Right renal cortex interstitium (tissue), 3 donors: ENCODE results near the gene RXFP3. TPM values are rescaled to one million over a fixed set of nuclear protein-coding genes. Genes with fewer than 3 reads are reported as not detected.
A peak's percentile ranks its signal among the peaks of the same experiment; 100 is the strongest.
"Not testable (repeated sequence)": the region's sequence is repeated elsewhere in the genome, so short reads cannot be mapped to it uniquely, and the experiment has no call there.

ENCODE experiments used
- DNase-seq, 3 donors: peaks; one replicate each; pipeline ENCODE4 v3.0.0-alpha.2; 2013; ENCODE audit warnings: low read depth in 3 of 3, low spot score in 2 of 3
- polyA plus RNA-seq, 3 donors: library from polyadenylated mRNA; unstranded; fragments of 120-200 nt; gene quantifications; one replicate each; pipeline ENCODE4 v1.2.1, GENCODE V29; 2013; ENCODE audit not compliant: insufficient read length in 3 of 3

RXFP3 gene
- polyA plus RNA-seq, 3 donors: 0.08 to 0.11 TPM; not detected in 1

DNA sequence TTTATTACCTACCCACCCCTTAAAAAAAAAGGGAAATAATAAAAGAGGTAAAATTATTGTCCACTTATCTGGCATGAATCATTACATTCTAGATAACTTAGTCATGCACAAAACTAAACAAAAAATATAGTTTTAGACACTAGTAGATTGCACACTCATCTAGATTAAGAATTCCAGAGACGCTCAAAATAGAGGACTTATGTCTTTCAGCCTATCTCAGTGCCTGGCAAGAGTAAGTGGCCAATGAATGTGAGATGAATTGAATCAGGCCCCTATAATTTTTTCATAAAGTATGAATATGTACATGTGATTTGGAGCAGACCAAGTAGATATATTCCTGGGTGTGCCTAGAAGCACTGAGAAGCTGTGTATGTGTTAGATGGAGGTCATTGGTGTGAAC, 2.0 kb upstream of the RXFP3 start:
- DNase-seq: no peak

DNA sequence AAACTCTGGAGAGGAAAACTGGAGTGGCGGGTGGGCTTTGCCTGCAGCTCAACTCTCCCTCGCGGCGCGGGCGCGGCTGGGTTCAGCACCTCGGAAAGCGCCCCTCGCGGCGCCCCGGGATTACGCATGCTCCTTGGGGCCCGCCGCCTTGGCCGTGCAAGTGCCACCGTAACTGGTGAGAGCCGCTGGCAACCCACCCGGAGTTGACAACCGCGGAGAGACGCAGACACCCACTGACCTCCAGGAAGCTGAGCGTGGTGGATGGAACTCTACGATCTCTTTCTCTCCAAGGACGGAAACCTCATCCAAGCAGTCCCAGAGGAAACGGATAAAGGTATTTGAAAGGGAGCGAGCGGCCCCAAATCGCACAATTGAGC, 194 bp upstream of the RXFP3 start:
- peak; percentile 31 to 69 (median 55) for DNase-seq

DNA sequence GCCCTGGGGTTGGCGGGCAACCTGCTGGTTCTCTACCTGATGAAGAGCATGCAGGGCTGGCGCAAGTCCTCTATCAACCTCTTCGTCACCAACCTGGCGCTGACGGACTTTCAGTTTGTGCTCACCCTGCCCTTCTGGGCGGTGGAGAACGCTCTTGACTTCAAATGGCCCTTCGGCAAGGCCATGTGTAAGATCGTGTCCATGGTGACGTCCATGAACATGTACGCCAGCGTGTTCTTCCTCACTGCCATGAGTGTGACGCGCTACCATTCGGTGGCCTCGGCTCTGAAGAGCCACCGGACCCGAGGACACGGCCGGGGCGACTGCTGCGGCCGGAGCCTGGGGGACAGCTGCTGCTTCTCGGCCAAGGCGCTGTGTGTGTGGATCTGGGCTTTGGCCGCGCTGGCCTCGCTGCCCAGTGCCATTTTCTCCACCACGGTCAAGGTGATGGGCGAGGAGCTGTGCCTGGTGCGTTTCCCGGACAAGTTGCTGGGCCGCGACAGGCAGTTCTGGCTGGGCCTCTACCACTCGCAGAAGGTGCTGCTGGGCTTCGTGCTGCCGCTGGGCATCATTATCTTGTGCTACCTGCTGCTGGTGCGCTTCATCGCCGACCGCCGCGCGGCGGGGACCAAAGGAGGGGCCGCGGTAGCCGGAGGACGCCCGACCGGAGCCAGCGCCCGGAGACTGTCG, 976 bp downstream of the RXFP3 start:
- no peak for DNase-seq

DNA sequence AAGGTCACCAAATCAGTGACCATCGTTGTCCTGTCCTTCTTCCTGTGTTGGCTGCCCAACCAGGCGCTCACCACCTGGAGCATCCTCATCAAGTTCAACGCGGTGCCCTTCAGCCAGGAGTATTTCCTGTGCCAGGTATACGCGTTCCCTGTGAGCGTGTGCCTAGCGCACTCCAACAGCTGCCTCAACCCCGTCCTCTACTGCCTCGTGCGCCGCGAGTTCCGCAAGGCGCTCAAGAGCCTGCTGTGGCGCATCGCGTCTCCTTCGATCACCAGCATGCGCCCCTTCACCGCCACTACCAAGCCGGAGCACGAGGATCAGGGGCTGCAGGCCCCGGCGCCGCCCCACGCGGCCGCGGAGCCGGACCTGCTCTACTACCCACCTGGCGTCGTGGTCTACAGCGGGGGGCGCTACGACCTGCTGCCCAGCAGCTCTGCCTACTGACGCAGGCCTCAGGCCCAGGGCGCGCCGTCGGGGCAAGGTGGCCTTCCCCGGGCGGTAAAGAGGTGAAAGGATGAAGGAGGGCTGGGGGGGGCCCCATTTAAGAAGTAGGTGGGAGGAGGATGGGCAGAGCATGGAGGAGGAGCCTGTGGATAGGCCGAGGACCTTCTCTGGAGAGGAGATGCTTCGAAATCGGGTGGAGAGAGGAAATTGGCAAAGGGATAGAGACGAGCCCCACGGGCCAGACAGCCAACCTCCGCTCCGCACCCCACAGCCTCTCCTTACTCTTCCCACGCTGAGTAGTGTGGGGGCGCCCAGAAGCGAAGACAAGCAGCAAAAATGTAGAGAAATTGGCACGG, 1.7 kb downstream of the RXFP3 start:
- DNase-seq: no peak

DNA sequence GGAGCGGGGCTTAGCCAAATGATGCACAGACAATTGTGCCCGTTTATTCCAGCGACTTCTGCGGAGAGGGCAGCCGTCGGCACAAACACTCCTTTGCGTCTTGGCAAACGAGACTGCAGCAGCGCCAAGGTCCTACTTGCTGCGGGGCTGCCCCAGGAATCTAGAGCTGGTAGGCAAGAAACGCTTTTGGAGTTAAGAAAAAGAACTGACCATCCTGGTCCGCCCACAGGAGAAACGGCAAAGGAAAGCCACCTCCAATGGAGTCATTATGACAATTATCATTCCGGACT, 2.3 kb downstream of the RXFP3 start:
- no peak for DNase-seq

DNA sequence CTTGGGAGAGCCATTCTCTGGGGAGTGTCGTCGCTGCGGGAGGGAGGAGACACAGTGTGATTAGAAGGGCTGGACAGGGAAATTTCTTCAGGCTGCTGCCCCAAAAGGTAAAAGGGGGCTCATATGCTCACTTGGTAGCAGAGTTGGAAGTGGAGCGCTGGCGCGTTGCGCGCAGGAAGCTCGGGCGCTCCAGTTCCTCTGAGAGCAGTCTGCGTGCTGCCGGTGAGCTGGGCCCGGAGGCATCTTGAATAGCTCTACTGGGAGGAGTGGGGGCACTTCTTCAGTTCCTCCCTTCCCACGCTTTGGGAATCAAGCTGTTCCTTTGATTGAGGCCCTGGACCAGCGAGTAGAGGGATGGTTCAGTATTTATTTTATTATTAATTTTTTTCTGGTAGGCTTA, 2.7 kb downstream of the RXFP3 start:
- no peak for DNase-seq

DNA sequence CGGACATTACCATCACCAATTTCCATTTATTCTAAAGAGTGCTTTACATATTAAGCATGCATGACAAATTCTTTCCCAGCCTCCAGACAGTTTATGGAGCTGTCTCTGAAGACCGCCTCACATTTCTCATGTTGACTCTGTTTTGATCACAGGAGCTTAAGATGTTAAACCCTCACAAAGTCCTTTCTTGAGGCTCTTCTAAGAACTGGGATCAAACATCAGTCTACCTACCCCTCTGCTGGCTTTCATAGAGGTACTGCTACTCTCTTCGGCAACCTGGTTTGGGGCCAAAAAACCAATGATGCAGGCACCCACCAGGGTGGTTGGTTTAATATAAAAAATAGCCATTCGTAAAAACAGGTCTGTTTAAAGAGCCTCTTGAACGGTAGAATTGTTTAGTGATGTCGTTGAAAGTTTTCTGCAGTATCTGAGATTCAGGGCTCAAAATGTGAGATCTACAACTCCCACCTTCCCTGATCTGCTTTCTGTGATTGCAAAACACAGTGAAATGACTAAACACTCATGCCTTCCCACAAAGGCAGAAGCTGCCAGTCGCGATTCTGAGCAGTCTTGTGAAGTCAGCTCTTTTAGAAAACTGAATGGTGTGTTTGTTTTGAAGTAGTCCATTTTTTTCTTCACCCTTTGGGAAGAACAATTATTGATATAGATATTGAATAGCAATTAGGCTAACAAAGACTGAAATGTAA, 3.5 kb downstream of the RXFP3 start:
- DNase-seq: no peak

DNA sequence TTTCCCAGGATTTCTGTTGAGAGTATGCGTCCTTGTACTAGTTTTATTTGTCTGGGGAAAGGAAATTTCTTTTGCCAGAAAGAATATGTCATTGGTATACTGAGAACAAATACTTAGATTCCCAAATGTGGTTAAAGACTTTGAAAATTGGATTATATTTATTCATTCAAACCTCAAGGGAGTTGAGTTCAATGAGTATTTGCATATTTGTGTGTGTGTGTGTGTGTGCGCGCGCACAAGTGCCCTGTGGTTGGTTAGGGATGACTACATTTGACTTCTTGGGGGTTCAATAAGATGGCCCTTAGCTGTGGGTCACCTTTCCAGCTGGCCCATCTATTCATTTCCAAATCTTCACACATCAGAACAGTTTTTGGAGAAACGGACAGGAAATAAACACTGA, 4.9 kb downstream of the RXFP3 start:
- no peak for DNase-seq

DNA sequence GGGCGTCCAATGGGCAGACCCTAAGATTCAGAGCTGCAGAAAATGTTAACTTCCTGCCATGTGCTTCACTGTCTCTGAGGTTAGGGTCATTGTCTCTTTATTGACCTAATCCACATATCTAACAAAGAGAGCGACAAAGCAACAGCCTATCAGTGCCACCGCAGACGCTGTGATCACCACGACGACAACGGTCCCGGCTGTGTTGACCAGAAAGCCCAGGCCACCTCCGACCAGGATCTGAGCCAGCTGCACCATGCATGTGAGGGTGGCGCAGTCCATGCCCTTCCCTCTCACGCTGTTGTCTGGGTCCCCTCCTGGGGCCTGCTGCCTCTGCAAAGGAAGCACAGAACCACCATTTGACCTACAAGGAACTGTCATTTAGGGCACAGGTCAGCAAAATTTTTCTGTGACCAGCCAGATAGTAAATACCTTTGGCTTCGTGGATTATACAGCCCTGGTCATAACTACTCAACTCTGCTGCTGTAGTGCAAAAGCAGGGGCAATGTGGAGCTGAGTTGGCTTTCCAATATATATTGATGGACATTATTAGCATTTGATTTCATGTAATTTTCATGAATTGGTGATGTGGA, 8.5 kb downstream of the RXFP3 start:
- no peak for DNase-seq

DNA sequence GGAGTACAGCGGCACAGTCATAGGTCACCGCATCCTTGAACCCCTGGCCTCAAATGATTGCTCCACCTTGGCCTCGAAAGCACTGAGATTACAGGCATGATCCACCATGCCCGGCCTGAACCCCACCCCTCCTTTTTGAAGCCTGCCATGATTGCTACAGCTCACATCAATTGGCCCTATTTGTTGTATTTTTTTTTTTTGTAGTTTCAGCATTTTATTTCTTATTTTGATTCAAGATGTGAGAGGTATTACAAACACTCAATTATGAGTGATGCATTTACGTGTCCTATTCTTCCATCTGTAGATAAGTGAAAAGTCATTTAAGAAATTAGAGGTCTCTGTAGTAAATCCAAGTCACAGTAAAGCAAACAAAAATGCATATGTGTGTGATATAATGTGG, 16.0 kb downstream of the RXFP3 start:
- DNase-seq: not testable (repeated sequence)

DNA sequence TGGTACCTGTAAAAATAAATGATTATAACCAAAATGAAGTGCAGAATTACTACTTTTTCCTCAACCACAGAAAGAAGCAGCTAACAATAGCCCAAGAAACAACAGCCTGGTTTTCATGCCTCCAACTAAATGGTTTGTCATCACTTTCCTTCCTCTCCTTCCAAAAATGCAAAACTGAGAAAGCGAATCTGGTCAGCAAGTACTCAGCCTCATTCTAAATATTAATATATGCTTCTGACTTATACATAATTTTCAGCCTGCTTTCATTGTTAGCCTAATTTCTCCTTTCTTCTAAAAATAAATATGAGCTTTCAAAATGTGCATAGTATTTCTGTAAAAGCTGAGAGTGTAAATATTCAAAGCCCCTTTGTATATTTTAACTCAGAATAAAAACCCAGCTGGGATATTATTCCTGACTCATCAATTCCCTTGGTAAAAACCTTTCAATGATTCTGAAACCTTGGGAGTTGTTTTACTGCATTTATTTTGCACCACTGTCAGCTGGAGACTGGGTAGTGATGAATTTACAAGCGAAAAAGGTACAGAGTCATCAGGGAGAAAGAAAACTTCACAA, 21.5 kb downstream of the RXFP3 start:
- DNase-seq: no peak

DNA sequence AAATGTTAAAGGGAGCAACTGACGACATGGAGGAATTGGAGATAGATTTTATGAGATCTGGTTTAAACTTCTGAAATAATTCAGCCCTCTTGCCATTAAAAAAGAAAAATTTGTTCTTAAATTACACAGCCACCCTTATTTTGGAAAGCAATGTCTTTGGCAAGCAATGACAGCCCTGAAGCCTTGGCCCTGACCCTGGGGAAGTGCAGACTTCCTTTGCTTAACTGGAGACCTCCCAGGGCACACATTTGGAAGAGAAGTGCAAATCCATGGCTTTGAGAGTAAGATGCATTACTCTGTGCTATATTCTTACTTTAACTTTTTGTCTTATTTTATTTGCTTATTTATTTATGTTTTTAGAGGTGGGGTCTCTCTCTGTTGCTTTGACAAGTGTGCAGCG, 22.0 kb downstream of the RXFP3 start:
- DNase-seq: no peak

DNA sequence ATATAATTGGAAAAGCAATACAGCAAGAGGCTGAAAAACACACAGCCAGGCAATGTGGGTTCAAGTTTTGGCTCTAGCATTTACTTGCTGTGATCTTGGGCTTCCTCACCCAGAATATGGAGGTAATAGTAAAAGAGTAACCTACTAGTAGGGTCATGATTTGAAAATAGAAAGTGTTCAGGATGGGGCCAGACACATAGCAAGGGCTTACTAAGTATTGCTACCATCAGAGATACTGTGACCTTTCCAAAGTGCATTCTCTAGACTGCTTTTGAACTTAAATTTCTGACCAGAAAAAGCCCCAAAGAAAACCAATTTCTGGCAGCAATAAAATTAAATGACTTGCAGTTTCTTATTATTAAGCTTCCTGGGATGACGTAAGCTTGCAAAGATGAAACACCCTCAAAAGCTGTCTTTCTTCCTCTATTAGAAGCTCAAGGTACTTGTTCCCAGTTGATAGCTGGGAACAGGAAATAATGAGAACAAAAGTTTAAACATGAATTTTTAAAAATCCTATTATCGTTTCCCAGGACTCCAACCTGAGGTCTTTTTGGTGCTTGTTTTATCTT, 28.0 kb downstream of the RXFP3 start:
- no peak for DNase-seq

DNA sequence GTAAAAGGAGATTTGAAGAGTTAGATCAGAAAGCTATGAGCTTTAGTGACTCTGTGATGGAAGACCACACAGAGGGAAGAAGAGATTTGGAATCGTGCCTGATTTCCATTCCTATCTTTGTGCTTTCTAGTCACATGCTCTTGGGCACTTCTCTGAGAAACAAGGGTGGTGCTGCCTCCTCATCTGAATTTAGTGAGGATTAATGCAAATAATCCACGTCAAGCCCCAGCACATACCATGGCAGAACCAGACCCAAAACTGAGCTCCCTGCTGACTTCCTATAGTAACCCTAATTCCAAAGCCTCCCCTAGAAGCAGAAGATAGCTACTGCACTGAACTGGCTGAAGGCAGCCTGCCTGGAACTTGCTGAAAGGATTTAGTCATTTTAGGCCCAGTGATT, 30.6 kb downstream of the RXFP3 start:
- DNase-seq: no peak

DNA sequence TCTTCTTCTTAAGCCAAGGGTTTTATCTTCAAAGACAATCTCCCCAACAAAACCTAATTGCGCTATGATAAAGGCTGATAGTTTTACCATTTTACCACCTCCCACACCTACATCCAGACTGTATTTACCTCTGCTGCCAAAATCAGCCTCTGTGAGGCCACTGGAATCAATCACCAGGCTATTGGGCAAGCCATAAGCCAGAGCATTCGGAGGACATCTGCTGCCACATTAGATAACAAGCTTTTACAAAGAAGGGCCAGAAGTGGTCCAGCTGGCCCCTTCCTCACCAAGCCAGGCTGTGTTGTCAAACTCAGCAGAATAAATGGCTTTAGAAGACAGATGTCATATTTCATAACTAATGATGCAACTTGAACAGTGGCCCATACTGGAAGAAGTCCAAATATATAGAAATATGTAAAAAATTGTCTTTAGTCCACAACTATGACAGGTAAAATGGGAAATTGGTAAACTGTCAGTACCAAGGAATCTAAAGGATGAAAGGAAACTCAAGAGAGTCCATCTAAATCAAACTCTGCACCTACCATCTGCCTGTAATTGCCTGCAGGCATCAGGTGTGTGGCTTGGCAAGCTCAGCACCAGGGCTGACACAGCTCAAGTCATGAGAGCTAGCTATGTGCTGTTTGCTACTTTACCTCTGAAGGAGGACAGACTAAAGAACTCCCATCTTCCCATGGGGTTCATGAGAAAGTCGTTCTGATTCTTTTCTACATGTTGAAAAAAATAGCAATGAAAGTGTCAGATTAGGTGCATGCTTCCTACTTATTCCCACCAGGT, 32.2 kb downstream of the RXFP3 start:
- DNase-seq: no peak

DNA sequence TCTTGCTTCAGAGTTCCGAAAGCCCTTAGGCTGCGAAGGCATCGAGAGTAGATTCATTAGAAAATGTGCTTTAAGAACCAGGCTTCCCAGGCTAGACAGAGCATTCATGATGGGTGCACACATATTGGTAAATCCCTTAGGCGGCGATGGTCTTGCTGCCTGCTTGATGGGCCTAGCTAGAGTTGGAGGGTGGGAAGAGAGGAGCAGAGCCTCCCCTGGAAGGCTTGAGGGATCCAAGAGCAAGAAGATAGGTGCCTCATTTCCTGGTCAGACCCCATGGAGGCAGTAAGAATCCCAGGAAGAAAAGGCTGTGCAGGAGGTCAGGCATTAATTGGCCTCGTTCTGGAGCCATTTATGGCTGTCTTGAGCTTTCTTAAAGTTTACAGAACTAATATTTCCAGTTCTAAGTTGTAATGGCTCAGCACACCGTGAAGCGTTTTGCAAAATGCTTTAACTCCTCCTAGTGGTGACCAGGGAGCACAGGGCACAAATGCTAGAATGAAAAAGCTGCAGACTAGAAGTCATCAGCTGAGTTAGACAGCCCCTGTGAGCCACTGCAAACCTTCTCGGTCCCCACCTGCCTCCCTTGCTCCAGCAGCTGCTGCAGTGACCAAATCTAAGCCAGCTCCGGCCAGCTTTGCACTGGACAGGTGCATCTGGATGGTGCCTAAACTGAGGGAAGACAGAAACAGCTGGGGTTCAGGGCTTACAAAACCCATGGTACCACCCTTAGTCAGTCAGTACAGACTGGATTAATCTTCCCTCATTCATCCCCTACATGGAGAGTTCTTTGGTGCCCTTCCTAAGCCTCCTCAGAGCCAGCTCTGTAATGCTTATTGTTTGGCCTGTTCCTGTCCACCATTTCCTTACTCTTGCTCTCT, 33.6 kb downstream of the RXFP3 start:
- DNase-seq: no peak

DNA sequence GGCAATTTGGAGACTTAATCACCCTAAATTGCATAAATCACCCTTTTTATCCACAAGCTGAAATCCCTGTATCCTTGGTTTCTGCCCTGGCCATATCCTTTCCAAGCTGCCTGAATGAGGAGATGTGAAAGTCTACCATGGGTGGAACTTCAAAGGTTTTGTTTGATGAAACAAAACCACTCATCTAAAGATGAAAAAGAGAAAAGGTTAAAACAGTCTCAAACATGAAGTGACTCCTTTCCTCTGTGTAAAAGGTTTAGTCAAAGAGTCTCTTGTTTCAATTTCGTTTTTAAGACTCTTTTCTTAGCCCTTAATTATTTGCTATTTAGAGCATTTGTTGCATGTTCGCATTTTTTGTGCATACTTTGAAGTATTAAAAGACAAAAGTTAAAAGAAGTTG, 37.1 kb downstream of the RXFP3 start:
- DNase-seq: no peak

DNA sequence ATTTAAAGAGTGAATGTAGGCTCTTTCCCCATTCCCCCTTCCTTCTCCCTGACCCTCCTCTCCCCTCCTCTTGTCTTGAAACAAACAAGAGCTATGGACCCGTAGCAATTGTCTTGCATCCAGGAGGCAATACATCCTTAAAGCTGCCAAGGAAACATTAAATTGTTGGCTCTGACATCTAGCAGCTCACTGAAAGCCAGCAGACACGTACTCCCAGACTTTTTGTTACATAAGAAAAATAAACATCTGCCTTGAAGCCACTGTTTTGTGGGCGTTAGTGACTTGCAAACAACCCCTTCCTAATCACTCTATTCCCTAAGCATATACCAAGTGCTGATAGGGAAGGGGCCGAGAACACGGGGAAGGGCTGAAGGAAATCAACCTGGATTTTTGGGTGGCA, 39.7 kb downstream of the RXFP3 start:
- DNase-seq: no peak

DNA sequence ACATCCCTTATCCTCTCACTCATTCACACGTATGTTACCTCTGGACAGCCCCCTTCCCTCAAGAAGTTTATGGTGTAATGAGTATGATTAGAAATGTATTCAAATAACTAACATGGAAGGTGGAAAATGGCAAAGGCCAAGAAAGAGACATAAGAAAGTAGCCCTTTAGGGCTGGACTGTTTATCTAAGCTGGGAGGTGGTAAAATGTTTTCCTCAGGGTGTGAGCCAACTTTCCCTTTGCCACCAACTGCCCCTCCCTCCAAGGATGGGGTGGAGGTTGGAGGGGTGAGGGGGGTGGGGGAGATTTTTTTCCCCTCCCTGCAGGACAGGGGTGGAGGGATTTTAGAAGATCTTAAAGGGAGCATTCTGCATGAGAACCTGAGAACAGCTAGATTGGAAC, 40.1 kb downstream of the RXFP3 start:
- DNase-seq: no peak
